Mononuclear cell (primary cell): ENCODE measurements around the gene TARBP2. TPM values are rescaled to one million over a fixed set of nuclear protein-coding genes. Genes with fewer than 3 reads are reported as not detected.

Experiments
- H3K27me3 ChIP-seq: 2 replicates; pipeline ENCODE4 v1.6.0; 2011; ENCODE audit warnings: low read length, control low read depth; ENCODE audit not compliant: insufficient read depth
- H3K4me1 ChIP-seq: 2 replicates; pipeline ENCODE4 v1.5.1; 2011; ENCODE audit warnings: mild to moderate bottlenecking, low read length, control low read depth; ENCODE audit not compliant: insufficient read depth
- H3K4me3 ChIP-seq: 2 replicates; pipeline ENCODE4 v1.5.1; 2011; ENCODE audit warnings: mild to moderate bottlenecking, low read length, moderate library complexity
- H3K9me3 ChIP-seq: 2 replicates; pipeline ENCODE4 v1.5.1; 2011; ENCODE audit warnings: low read depth, mild to moderate bottlenecking, control low read depth, low read length
- total RNA-seq: library from RNA; depleted of rRNA; stranded (reverse); fragments of >200 nt; gene quantifications from one replicate; pipeline ENCODE4 v1.2.3, GENCODE V29; 2012

The TARBP2 gene
- total RNA-seq, 1 donor = 9.4 TPM

GRCh38 chr12:53498235-53498630 lies 2.9 kb upstream of the TARBP2 start:
- no peak overlapping the region for H3K4me3 ChIP-seq
- H3K4me1 ChIP-seq = peaks cover 55% of the 10 kb centered on the region
- no peaks in the 10 kb centered on the region for H3K9me3 ChIP-seq
- no peaks in the 10 kb centered on the region for H3K27me3 ChIP-seq

- no peaks in the 10 kb centered on the region for H3K27me3 ChIP-seq
- H3K4me3 ChIP-seq = peak within 1 kb of the TSS; percentile 60
- H3K4me1 ChIP-seq = peaks cover 43% of the 10 kb centered on the region
- H3K9me3 ChIP-seq = no peaks in the 10 kb centered on the region
These were observed 1.6 kb upstream of the TARBP2 start, which contains the start of gene MAP3K12 for GRCh38 chr12:53499266-53500141. TSS of gene MAP3K12 (minus strand) at chr12:53499458. CDS start at chr12:53487391, 12,067 bp downstream.

- Histone ChIP-seq H3K27me3 (no peaks in the 10 kb centered on the region), H3K4me3 (peak overlapping the region; percentile 60), H3K4me1 (peaks cover 43% of the 10 kb centered on the region), H3K9me3 (no peaks in the 10 kb centered on the region)
These were observed 824 bp upstream of the TARBP2 start for GRCh38 chr12:53500142-53500775.

GRCh38 chr12:53501615-53502181 lies 615 bp downstream of the TARBP2 start:
- H3K9me3 ChIP-seq = no peaks in the 10 kb centered on the region
- no peaks in the 10 kb centered on the region for H3K27me3 ChIP-seq
- peaks cover 36% of the 10 kb centered on the region for H3K4me1 ChIP-seq
- H3K4me3 ChIP-seq = peak overlapping the region; percentile 60

DNA sequence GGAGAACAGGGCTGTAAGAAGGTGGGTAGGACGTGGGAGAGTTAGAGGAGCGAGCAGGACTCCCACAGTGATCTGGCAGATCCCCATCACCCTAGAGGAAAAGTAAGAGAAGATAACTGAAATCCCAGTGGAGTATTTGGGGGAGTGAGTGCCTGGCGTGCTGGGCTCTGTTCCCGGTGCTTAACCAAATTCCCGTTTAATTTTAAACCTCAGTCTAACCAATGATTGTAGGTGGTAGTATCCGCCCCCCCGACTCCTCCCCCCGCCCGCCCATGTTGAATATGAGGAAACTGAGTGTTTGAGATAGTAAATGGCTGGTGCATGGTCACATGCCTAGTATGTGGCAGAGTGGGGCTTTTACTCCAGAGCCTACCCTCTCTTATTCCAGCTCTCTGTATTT lies 1.2 kb downstream of the TARBP2 start:
- Histone ChIP-seq H3K9me3 (no peaks in the 10 kb centered on the region), H3K4me3 (no peak overlapping the region)

DNA sequence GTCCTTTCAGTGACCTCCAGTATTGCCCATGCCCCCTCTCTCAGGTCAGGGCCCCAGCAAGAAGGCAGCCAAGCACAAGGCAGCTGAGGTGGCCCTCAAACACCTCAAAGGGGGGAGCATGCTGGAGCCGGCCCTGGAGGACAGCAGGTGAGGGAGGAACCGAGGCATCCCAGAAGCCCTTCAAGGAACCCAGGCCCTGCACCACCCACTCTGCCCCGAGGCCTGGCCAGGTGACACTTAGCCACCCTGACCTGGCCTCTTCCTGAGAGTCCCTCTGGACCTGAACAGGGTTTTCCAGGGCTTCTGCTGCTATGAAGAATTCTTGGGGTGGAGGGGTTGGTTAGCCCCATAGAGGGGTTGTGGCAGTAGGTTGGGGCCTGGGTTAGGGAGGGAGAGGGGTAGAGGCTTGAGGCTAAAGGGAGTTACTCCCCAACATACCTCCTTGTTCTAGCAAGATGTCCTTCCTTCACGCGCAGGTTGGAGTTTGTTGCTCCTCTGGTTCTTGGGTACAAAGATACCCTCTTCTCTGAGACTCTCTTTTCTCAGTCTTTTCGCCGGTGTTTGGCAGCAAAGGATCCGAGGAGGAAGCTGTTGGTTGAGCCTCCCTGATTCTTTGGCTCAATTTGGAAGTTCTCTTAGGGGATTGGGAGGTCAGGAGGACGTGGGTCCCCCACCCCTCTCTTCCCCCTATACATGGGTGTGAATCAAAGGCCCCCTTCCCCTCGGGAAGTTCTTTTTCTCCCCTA lies 2.1 kb downstream of the TARBP2 start:
- Histone ChIP-seq H3K9me3 (no peaks in the 10 kb centered on the region), H3K4me1 (peaks cover 33% of the 10 kb centered on the region), H3K27me3 (no peaks in the 10 kb centered on the region), H3K4me3 (no peak overlapping the region)

More for the DNA sequence above, 1.2 kb downstream of the TARBP2 start:
- Histone ChIP-seq H3K27me3 (no peaks in the 10 kb centered on the region), H3K4me1 (peaks cover 33% of the 10 kb centered on the region)

DNA sequence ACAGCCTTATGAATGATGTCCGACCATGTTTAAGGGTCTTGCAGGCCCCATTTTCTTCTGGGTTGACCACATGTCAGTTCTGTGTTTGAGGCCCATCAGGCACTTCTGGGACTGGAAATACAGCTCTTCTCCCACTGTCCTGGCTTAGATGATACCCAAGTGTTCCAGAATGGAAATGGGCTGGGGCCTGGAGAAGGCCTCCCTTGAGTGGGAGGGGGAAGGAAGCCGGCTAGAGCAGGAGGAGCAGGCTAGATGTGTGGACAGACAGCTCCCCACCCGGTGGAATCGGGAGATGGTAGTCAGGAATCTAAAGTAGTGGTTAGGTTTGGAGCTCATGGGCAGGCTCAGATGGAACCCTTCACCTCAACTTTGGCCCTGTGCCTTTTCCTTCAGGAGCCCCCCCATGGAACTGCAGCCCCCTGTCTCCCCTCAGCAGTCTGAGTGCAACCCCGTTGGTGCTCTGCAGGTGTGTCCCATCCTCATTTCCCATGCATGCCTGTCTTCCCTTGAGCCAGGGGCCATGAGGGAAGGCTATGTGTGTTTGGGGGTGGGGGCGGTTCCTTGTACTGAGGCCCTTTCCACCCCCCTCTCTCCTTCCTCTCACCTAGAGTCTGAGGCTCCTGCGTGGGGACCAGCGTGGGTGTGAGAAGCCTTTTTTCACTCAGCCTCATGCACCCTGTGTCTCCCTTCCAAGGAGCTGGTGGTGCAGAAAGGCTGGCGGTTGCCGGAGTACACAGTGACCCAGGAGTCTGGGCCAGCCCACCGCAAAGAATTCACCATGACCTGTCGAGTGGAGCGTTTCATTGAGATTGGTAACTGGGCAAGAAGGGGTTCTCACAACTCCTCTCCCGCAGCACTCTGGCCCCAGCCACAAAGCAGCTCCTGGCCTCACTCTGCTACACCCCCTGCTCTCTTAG lies 3.2 kb downstream of the TARBP2 start:
- Histone ChIP-seq H3K4me3 (no peak overlapping the region), H3K9me3 (no peaks in the 10 kb centered on the region), H3K27me3 (no peaks in the 10 kb centered on the region), H3K4me1 (peaks cover 32% of the 10 kb centered on the region)

DNA sequence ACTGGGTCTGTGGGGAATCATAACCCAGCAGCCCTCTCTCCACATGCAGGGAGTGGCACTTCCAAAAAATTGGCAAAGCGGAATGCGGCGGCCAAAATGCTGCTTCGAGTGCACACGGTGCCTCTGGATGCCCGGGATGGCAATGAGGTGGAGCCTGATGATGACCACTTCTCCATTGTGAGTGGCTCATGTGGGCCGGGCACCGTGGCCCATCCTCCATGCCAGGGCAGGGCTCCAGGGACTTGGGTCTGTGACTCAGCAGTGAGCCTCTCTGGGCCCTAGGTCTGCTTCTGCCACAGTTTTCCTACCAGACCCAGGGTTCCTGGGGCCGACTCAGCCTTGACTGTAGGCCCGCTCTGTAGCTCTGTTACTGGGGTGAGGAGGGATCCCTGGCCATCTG lies 4.0 kb downstream of the TARBP2 start:
- Histone ChIP-seq H3K4me3 (no peak overlapping the region), H3K27me3 (no peaks in the 10 kb centered on the region), H3K9me3 (no peaks in the 10 kb centered on the region), H3K4me1 (peaks cover 27% of the 10 kb centered on the region)

DNA sequence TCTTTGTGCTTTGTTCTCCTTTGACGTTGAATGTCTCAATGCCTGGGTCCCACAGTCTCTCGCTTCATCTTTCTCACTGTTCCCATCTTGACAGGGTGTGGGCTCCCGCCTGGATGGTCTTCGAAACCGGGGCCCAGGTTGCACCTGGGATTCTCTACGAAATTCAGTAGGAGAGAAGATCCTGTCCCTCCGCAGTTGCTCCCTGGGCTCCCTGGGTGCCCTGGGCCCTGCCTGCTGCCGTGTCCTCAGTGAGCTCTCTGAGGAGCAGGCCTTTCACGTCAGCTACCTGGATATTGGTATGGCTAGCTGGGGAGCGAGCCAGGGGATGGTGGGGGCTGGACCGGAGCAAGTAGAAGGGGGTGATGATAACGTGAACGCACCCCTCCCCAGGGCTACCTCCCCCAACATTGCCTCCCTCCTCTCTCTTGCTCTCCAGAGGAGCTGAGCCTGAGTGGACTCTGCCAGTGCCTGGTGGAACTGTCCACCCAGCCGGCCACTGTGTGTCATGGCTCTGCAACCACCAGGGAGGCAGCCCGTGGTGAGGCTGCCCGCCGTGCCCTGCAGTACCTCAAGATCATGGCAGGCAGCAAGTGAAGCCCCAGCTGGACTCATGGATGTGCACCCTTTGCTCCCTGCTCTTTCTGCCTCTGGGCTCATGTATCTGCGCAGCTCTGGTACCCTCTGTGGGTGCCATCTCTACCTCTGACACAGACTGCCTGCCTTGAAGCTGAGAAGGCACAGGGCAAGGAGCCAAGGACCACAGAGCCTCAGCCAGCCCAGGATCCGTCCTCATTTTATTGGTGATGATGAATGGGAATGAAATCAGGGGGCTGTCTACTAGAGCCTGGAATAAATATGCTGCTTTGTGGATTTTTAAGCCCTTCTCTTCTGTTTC lies 4.7 kb downstream of the TARBP2 start:
- Histone ChIP-seq H3K27me3 (no peaks in the 10 kb centered on the region), H3K9me3 (no peaks in the 10 kb centered on the region), H3K4me3 (no peak overlapping the region), H3K4me1 (peaks cover 24% of the 10 kb centered on the region)

DNA sequence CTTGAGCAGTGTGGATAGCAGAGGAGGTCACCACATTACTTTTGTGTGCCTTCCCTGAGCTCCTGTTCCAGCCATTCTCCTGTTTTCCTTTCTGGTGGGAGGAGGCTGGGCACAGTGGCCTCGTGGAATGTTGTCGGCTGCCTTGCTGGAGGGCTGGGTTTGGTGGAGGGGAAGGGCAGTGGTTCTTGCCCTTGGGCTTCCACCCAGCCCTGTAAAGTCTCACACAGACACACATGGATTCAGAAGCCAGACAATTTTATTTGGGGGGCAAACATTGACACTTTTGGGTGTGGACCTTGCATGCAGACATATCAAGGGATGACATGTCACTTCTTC lies 5.3 kb downstream of the TARBP2 start:
- no peaks in the 10 kb centered on the region for H3K27me3 ChIP-seq
- no peaks in the 10 kb centered on the region for H3K9me3 ChIP-seq
- no peak overlapping the region for H3K4me3 ChIP-seq

DNA sequence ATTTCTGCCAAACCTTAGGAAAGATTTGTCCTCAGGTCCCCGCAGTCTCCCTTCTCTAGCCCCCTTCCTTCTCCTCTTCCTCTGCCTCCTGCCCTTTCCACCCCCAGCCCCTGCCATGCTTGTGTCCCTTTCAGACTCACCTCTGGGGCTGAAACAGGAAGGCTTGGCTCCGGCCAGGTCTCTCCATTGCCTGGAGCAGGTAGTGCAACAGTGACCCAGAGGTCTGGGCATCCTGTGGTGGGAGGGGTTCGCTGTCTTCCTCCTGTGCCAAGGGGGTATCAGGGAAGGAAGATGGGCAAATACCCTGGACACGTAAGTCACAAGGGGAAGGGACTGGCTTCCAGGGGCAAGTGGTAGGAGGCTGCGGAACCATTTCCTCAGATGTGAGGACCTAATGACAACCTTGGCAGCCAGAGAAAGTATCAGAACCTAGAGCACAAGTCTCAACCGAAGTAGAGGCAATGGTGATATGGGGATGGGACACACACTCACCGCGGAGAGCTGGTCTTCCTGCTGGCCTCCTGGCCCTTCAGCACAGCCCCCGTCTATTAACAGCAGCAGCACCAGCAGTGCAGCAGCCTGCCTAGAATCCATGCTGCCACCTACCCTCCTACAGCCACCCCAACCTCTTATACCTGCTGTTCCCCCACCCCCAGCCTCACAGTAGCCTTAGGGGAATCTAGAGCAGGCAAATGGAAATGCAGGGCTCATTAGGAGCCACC lies 6.0 kb downstream of the TARBP2 start, which contains the start of gene NPFF:
TSS of gene NPFF (minus strand) at position 604 of the 722 bp plus-strand sequence. CDS start at position 594, 10 bp downstream.
- H3K4me3 ChIP-seq = no peak within 1 kb of the TSS
- H3K9me3 ChIP-seq = no peaks in the 10 kb centered on the region
- no peaks in the 10 kb centered on the region for H3K27me3 ChIP-seq
- peaks cover 16% of the 10 kb centered on the region for H3K4me1 ChIP-seq

More for the DNA sequence above, 5.3 kb downstream of the TARBP2 start:
- H3K4me1 ChIP-seq = peaks cover 23% of the 10 kb centered on the region

- Histone ChIP-seq H3K4me3 (no peak overlapping the region), H3K4me1 (peaks cover 13% of the 10 kb centered on the region), H3K27me3 (no peaks in the 10 kb centered on the region), H3K9me3 (no peaks in the 10 kb centered on the region)
These were observed 6.5 kb downstream of the TARBP2 start for GRCh38 chr12:53507603-53507885.
